Astrocyte (in vitro differentiated cells and primary cell): ENCODE data around the gene NPW. TPM values are rescaled to one million over a fixed set of nuclear protein-coding genes. Genes with fewer than 3 reads are reported as not detected.

Experiments
- DNase-seq: peaks from one replicate; pipeline ENCODE4 v3.0.0-alpha.2; 2010; ENCODE audit warnings: low read depth
- FAIRE-seq: peaks from 2 replicates; lab custom pipeline; 2011; peaks lifted over from hg19 to GRCh38; lab: Jason Lieb, UNC
- H2AFZ ChIP-seq: 2 replicates; pipeline ENCODE4 v1.6.0; 2012; ENCODE audit warnings: low read depth, low read length, inconsistent platforms
- H3K27ac ChIP-seq: 2 replicates; pipeline ENCODE4 v1.5.1; 2011; ENCODE audit warnings: low read depth, low read length, inconsistent platforms
- H3K27me3 ChIP-seq: 2 replicates; pipeline ENCODE4 v1.6.0; 2011; ENCODE audit warnings: low read length, inconsistent platforms; ENCODE audit not compliant: insufficient read depth
- H3K36me3 ChIP-seq: 2 replicates; pipeline ENCODE4 v1.5.1; 2011; ENCODE audit warnings: low read length, inconsistent platforms; ENCODE audit not compliant: insufficient read depth
- H3K4me1 ChIP-seq: 2 replicates; pipeline ENCODE4 v1.5.1; 2011; ENCODE audit warnings: low read length, inconsistent platforms; ENCODE audit not compliant: insufficient read depth
- H3K4me2 ChIP-seq: 2 replicates; pipeline ENCODE4 v1.6.0; 2012; ENCODE audit warnings: low read length, inconsistent platforms
- H3K4me3 ChIP-seq: 2 replicates; pipeline ENCODE4 v1.5.1; 2011; ENCODE audit warnings: low read depth, mild to moderate bottlenecking, low read length, inconsistent platforms; ENCODE audit not compliant: insufficient read depth
- H3K79me2 ChIP-seq: 2 replicates; pipeline ENCODE4 v1.6.0; 2012; ENCODE audit warnings: mild to moderate bottlenecking, low read length, inconsistent platforms; ENCODE audit not compliant: insufficient read depth
- H3K9ac ChIP-seq: 2 replicates; pipeline ENCODE4 v1.6.0; 2012; ENCODE audit warnings: mild to moderate bottlenecking, low read length, inconsistent platforms
- H3K9me3 ChIP-seq: 2 replicates; pipeline ENCODE4 v1.5.1; 2012; ENCODE audit warnings: low read depth, mild to moderate bottlenecking, low read length, inconsistent platforms; ENCODE audit not compliant: insufficient read depth
- H4K20me1 ChIP-seq: 2 replicates; pipeline ENCODE4 v1.6.0; 2012; ENCODE audit warnings: low read length, inconsistent platforms; ENCODE audit not compliant: insufficient read depth
- H3K27ac Mint-ChIP-seq: one replicate; pipeline ENCODE4 v1.8.0; 2021; ENCODE audit warnings: mild to moderate bottlenecking, mixed read lengths; ENCODE audit not compliant: unreplicated experiment
- H3K27me3 Mint-ChIP-seq: one replicate; pipeline ENCODE4 v1.8.0; 2021; ENCODE audit warnings: low read depth, mixed read lengths; ENCODE audit not compliant: unreplicated experiment
- H3K36me3 Mint-ChIP-seq: one replicate; pipeline ENCODE4 v1.8.0; 2021; ENCODE audit warnings: low read depth, mixed read lengths; ENCODE audit not compliant: unreplicated experiment
- H3K4me1 Mint-ChIP-seq: one replicate; pipeline ENCODE4 v1.8.0; 2021; ENCODE audit warnings: low read depth, mixed read lengths; ENCODE audit not compliant: unreplicated experiment
- H3K4me3 Mint-ChIP-seq: one replicate; pipeline ENCODE4 v1.8.0; 2021; ENCODE audit warnings: mild to moderate bottlenecking, moderate library complexity, mixed read lengths; ENCODE audit not compliant: unreplicated experiment
- H3K9me3 Mint-ChIP-seq: one replicate; pipeline ENCODE4 v1.8.0; 2021; ENCODE audit warnings: mild to moderate bottlenecking, mixed read lengths; ENCODE audit not compliant: unreplicated experiment
- CTCF ChIP-seq: IDR thresholded peaks from 2 replicates; pipeline ENCODE4 v1.5.1; 2011; ENCODE audit warnings: low read depth, mild to moderate bottlenecking, inconsistent platforms, low read length, moderate library complexity; ENCODE audit not compliant: insufficient read depth
- EZH2 ChIP-seq: IDR thresholded peaks from 2 replicates; pipeline ENCODE4 v1.6.1; 2012; ENCODE audit warnings: mild to moderate bottlenecking, low read length, inconsistent platforms; ENCODE audit not compliant: insufficient read depth
- total RNA-seq: library from RNA; stranded (reverse); gene quantifications from 2 replicates; pipeline ENCODE4 v1.2.1, GENCODE V29; 2021

NPW gene
- total RNA-seq, 1 donor from 2014 or later, result 2.1 TPM

GRCh38 chr16:1998852-1999801 is 20.5 kb upstream of the NPW start:
- TF ChIP-seq EZH2, result no peak
- Histone ChIP-seq H3K27ac (no peak overlapping the region), H3K9ac (no peak overlapping the region), H3K4me3 (no peak overlapping the region), H2AFZ (no peak overlapping the region), H3K9me3 (no peaks in the 10 kb centered on the region), H4K20me1 (peaks cover 49% of the 10 kb centered on the region), H3K79me2 (peaks cover 31% of the 10 kb centered on the region), H3K27me3 (no peaks in the 10 kb centered on the region), H3K4me2 (no peak overlapping the region), H3K4me1 (peaks cover 6% of the 10 kb centered on the region), H3K36me3 (peaks cover 8% of the 10 kb centered on the region)
- DNase-seq, result no peak
- H3K27ac Mint-ChIP-seq, result no peak overlapping the region
- H3K9me3 Mint-ChIP-seq, result no peaks in the 10 kb centered on the region
- no peak for FAIRE-seq
- no peak overlapping the region for H3K4me3 Mint-ChIP-seq
- peaks cover 2% of the 10 kb centered on the region for H3K4me1 Mint-ChIP-seq
- no peaks in the 10 kb centered on the region for H3K27me3 Mint-ChIP-seq
- H3K36me3 Mint-ChIP-seq, result peaks cover 9% of the 10 kb centered on the region

GRCh38 chr16:1999866-2000514 is 19.6 kb upstream of the NPW start:
- Histone ChIP-seq H3K4me3 (no peak overlapping the region), H3K27ac (no peak overlapping the region), H3K4me2 (no peak overlapping the region), H3K9me3 (no peaks in the 10 kb centered on the region), H3K79me2 (peaks cover 40% of the 10 kb centered on the region), H3K4me1 (peaks cover 14% of the 10 kb centered on the region), H3K9ac (no peak overlapping the region), H3K36me3 (peaks cover 8% of the 10 kb centered on the region), H2AFZ (no peak overlapping the region), H4K20me1 (peaks cover 57% of the 10 kb centered on the region), H3K27me3 (no peaks in the 10 kb centered on the region)
- no peaks in the 10 kb centered on the region for H3K9me3 Mint-ChIP-seq
- H3K36me3 Mint-ChIP-seq, result peaks cover 9% of the 10 kb centered on the region
- H3K27ac Mint-ChIP-seq, result no peak overlapping the region
- H3K27me3 Mint-ChIP-seq, result no peaks in the 10 kb centered on the region
- DNase-seq, result no peak
- TF ChIP-seq CTCF (no peak), EZH2 (no peak)
- H3K4me1 Mint-ChIP-seq, result peaks cover 2% of the 10 kb centered on the region
- no peak overlapping the region for H3K4me3 Mint-ChIP-seq
- FAIRE-seq, result no peak

- Histone ChIP-seq H3K9ac (no peak overlapping the region), H2AFZ (no peak overlapping the region), H3K4me3 (no peak overlapping the region), H3K27ac (no peak overlapping the region), H3K36me3 (peaks cover 8% of the 10 kb centered on the region), H3K4me2 (no peak overlapping the region), H3K9me3 (no peaks in the 10 kb centered on the region), H3K79me2 (peaks cover 50% of the 10 kb centered on the region), H3K27me3 (no peaks in the 10 kb centered on the region), H4K20me1 (peaks cover 68% of the 10 kb centered on the region), H3K4me1 (peaks cover 16% of the 10 kb centered on the region)
- Mint-ChIP-seq H3K27ac (no peak overlapping the region), H3K36me3 (peaks cover 9% of the 10 kb centered on the region), H3K9me3 (no peaks in the 10 kb centered on the region), H3K4me1 (peaks cover 5% of the 10 kb centered on the region), H3K27me3 (no peaks in the 10 kb centered on the region), H3K4me3 (no peak overlapping the region)
- DNase-seq (no peak), FAIRE-seq (no peak)
- TF ChIP-seq EZH2, result no peak
- TF ChIP-seq CTCF, result no peak
Measured at GRCh38 chr16:2001035-2001434, 18.6 kb upstream of the NPW start.
